NCI-H128 (cell line): ENCODE measurements around the gene SERPINB4.

Experiments used
- DNase-seq: peaks from one replicate; lab custom pipeline; 2025; ENCODE audit not compliant: unreplicated experiment; lab: John Stamatoyannopoulos, UW

SERPINB4 gene

DNA sequence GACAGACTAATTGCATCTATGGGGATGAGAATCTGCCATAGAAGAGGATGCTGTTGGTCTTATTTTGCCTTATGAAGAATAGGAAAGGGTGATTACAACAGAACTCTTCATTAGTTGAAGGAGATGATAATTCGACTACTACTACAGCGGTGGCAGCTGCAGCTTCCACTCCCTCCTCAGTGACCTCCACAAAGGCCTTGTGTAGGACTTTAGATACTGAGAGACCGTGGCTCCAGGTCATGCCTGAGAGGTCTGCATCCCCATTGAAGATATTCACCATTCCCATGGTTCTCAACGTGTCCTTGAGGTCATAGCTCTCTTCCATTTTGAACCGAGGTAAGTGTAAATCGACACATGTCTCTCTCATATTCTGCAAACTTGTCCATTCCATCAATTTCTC is 6.4 kb downstream of the SERPINB4 start:
- DNase-seq = no peak

DNA sequence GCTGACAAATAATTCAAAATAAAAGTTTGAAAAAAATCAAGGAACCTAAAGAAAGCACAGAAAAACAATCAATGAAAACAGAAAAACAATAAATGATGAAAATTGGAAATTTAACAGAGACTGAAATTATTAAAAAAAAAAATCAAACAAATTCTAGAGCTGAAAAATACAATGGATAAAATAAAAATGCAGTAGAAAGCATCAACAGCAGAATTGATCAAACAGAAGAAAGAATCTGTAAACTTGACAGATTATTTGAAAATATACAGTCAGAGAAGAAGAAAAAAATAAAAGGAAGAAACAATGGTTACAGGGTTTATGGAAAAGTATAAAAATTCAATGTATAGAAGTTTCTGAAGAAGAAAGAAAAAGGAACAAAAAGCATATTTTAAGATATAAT is 16.2 kb downstream of the SERPINB4 start:
- no peak for DNase-seq

DNA sequence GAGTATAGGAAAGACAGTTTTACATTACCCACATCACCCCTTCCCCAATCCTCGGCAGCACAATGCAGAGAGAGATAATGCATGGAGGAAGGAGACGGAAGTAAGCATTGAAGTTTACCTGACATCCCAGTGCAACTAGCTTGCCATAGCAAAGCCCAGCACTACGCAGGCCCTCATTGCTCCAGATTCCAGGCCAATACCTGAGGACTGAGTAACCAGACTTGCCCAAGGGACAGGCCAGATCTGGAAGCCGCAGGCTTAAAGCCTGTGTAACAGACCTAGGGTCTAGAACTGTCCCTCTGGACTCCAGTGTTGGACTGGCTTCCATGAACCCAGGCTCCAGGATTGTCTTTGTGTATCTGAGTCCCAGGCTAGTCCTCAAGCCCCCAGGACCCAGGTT is 17.6 kb downstream of the SERPINB4 start:
- DNase-seq = no peak

GRCh38 chr18:63624863-63625262 is 19.2 kb downstream of the SERPINB4 start:
- no peak for DNase-seq

- no peak for DNase-seq
Measured at GRCh38 chr18:63619661-63620060, 24.4 kb downstream of the SERPINB4 start.

GRCh38 chr18:63617915-63618234 is 26.2 kb downstream of the SERPINB4 start:
- DNase-seq = no peak

- DNase-seq = no peak
Measured at GRCh38 chr18:63617049-63617914, 26.8 kb downstream of the SERPINB4 start.

DNA sequence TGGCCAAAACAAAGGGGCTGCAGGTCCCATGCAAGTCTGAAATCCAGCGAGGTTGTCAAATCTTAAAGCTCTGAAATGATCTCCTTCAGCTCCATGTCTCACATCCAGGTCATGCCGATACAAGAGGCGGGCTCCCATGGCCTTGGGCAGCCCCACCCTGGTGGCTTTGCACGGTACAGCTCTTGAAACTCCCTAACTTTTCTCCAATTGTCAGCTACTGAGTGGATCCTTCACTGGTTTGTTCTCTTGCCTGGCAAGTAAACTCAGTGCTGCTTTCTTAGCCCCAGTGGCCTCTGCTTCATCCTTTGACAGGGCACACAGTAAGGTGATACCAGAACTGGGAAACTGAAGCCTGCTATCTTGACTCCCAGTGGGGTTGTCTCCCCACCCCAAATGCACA is 30.6 kb downstream of the SERPINB4 start:
- no peak for DNase-seq

- DNase-seq = no peak
Measured at GRCh38 chr18:63606526-63606925, 37.5 kb downstream of the SERPINB4 start.

GRCh38 chr18:63604791-63605567 is 39.1 kb downstream of the SERPINB4 start:
- no peak for DNase-seq

- no peak for DNase-seq
Measured at GRCh38 chr18:63603772-63604171, 40.3 kb downstream of the SERPINB4 start.

DNA sequence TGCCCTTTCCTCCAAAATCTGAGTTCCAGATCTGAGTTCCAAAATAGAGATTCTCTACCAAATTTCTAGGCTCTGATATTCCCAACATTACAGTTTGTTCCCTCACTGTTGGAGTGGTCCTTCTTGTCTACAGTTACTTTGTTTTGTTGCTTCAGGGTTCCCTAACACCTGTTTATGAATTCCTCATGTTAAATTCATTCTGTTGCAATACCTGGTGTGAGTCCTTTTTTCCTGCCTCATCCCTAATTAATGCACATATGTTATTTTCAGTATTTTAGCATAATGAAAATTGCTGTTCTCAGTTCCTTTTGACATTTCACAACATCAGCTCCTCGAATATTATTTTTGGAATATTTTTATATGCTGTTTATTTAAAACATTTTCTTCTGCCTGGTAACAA is 40.7 kb downstream of the SERPINB4 start:
- no peak for DNase-seq

DNA sequence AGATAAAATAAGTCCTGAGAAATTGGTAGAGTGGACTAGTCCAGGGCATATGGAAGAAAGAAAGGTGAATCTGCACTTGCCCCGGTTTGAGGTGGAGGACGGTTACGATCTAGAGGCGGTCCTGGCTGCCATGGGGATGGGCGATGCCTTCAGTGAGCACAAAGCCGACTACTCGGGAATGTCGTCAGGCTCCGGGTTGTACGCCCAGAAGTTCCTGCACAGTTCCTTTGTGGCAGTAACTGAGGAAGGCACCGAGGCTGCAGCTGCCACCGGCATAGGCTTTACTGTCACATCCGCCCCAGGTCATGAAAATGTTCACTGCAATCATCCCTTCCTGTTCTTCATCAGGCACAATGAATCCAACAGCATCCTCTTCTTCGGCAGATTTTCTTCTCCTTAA is 47.1 kb downstream of the SERPINB4 start:
- no peak for DNase-seq

GRCh38 chr18:63592471-63592870 is 51.6 kb downstream of the SERPINB4 start:
- no peak for DNase-seq

DNA sequence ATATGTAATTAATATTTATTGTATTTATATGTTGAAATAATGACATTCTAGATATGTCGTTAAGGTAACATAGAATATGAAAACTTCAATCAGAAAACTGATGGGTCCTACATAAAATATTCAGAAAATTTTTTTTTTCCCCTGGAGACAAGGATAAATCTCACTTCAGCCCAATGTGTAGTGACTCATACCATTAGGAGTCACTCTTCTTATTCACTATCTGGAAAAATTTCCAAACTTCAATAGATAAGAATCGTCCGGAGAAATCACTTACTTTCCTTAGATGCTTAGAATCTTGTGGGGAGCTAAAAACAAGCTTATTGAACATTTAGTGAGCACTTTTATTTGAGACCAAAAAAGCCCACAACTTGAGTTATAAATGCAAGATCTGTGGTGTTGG is 52.3 kb downstream of the SERPINB4 start:
- DNase-seq = no peak

DNA sequence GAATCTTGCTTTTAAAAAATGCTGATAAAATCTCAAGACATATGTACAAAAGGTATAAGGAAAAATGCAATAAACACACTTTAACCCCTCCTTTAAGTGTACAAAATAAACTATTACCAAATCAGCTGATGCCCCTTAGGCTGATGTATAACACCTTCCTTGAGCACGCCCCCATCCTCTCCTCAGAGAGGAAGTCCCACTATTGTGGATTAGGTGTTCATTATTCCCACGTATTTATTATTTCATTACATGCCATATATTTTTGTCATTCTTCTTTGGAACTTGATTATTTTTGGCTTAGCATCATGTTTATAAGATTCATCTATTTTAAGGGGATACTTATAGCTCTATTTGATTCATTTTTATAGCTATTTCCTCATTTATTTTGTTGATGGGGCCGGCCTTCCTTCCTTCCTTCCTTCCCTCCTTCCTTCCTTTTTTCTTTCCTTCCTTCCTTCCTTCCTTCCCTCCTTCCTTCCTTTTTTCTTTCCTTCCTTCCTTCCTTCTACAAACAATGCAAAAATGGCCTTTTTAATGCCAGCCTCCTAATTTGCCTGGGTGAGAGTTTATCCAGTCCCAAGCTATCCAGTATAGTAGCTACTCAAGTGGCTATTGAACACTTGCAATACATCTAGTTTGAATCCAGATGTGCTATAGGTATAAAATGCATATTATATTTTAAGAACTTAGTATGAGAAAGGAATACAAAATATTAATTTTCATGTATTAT is 52.9 kb downstream of the SERPINB4 start:
- no peak for DNase-seq

DNA sequence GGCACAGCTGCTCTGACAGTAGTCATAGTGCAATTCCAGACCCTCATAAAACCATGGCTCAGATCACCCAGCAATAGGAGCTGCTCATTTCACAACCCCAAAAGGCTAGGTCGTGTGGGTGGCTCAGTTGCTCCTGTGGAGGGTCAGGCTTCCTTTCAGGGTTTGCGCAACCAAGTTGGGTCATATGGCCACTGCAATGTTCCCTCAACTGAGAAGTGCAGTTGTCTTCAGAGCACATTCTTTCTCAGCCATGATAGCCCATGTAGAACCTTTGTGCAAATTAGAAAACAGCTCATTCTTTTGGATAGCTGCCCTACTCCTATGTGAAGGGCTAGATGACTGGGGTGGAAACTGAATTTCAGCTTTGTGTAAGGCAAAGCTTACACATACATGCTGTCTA is 53.7 kb downstream of the SERPINB4 start:
- DNase-seq = no peak

GRCh38 chr18:63588909-63589308 is 55.1 kb downstream of the SERPINB4 start:
- no peak for DNase-seq
